K562 (cell line): Measurements from ENCODE around the gene CYFIP2.
A peak's percentile ranks its signal among the peaks of the same experiment; 100 is the strongest.

Source experiments
- CTCF ChIP-seq, 3 experiments: IDR thresholded peaks in 2 of 3; conservative IDR thresholded peaks in 1 of 3; 2 replicates each; pipeline ENCODE4 v1.5.1; 2011 to 2012; ENCODE audit warnings: low read length in 3 of 3, mild to moderate bottlenecking in 3 of 3, control low read depth in 2 of 3, improper control_type of control experiment in 1 of 3, inconsistent platforms in 1 of 3, low read depth in 1 of 3, mixed read lengths in 1 of 3, moderate library complexity in 1 of 3; ENCODE audit not compliant: insufficient read depth in 2 of 3
- FOSL1 ChIP-seq: fragments of 200-800 bp; sonication (Bioruptor generic); conservative IDR thresholded peaks from 2 replicates; pipeline ENCODE4 v1.6.1; 2016; ENCODE audit warnings: missing genetic modification characterization, missing compliant biosample characterization
- GTF3C2 ChIP-seq: IDR thresholded peaks from 3 replicates; pipeline ENCODE4 v1.6.1; 2011; ENCODE audit warnings: borderline replicate concordance, mild to moderate bottlenecking, moderate library complexity; ENCODE audit not compliant: insufficient read length; ENCODE audit errors: extremely low read depth
- POLR2AphosphoS5 ChIP-seq: IDR thresholded peaks from 2 replicates; pipeline ENCODE4 v1.6.1; 2011; ENCODE audit warnings: mild to moderate bottlenecking, low read depth, low read length, moderate library complexity; ENCODE audit not compliant: control insufficient read depth, insufficient read depth
- POLR2B ChIP-seq: fragments of 450-650 bp; IDR thresholded peaks from 2 replicates; pipeline ENCODE4 v1.6.1; 2018; ENCODE audit warnings: low read depth; ENCODE audit not compliant: partially characterized antibody
- THAP7 ChIP-seq: fragments of 250-450 bp; sonication (Bioruptor Pico); IDR thresholded peaks from 2 replicates; pipeline ENCODE4 v1.5.0; 2021
- ZBTB33 ChIP-seq: sonication (generic); formaldehyde crosslinking; IDR thresholded peaks from 2 replicates; pipeline ENCODE4 v1.8.1; 2023; ENCODE audit warnings: mild to moderate bottlenecking, missing genetic modification reagents
- ZNF384 ChIP-seq: IDR thresholded peaks from 2 replicates; pipeline ENCODE4 v1.6.1; 2012; ENCODE audit warnings: low read depth, low read length, improper control_type of control experiment

GRCh38 chr5:157303667-157304327 is 37.9 kb downstream of the CYFIP2 start:
- TF ChIP-seq THAP7 (CRISPR knock-in tag) (no peak), CTCF (IDR thresholded peaks at IDR 0.05 in 2 of 3, conservative IDR thresholded peaks at IDR 0.05 in 1 of 3; ENCODE audit: insufficient read depth in 2 of 3, low read depth in 1 of 3, low read length in 3 of 3) (peak; percentile 48 to 54 (median 51); a peak in 5 of 6 replicates), ZBTB33 (CRISPR knock-in tag) (no peak), ZNF384 (no peak), POLR2B (no peak), GTF3C2 (no peak), FOSL1 (tag) (no peak), POLR2AphosphoS5 (no peak)
